ENCODE data around the gene BBS9.

The BBS9 gene

GRCh38 chr7:33627741-33628140 is 498.4 kb downstream of the BBS9 start:
- no peak for DNase-seq

GRCh38 chr7:33628894-33629293 is 499.5 kb downstream of the BBS9 start:
- no peak for DNase-seq

DNA sequence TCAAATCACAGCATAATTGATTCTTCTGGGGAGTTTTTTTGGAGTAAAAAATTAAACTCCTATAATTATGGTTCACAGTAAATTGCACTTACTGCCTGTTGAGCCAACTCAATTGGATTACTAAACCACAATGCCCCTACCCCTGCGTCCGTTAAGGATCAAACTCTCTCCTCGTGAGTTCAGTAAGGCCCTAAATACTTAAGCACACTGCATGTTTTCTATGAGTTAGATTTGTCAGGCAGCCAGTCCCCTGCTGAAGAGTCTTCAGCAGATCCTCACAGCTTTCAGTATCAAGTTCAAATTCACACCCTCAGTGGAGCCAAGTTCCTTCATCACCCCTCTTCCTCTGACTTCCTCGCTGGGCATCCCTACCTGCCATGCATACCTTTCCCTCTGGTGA is 501.0 kb downstream of the BBS9 start:
- DNase-seq = no peak

DNA sequence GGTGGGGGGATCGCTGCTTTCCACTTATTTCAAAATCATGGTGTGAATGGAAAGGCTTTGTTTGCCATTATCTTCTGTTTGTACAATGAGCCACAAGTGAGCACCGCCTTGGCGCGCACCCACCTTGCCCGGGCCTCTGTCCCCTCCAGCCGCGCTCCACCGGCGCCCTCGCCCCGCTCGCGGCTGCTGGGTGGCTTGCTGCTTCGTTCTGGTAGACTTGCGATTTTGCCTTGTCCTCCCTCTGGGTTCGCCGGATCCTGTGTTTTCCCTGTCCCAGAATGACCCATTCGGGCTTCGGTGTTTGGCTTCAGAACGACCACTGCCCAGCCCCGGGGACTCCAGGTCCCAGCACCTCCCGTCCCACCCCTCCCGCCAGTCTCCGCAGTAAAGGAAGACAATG is 503.0 kb downstream of the BBS9 start:
- no peak for DNase-seq

- DNase-seq = no peak
Observed at GRCh38 chr7:33632840-33633525, 503.6 kb downstream of the BBS9 start.

DNA sequence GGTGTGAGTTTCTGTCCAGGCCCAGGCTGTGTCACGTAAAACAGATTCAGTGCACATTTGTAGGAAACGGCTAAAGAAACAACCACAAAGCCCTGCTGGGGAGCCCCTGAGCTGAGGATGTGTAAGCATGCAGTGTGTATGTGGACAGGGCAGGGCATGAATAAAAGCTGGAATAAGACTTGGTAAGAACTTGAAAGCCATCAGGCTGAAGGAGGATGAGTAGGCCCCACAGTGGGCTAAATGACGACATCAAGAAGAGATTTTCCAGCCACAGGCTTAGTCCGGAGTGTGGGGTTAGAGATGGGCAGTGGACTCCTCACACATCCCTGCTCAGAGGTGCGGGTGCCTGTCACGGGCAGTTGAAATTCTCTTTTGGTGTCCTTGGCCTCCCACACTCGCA is 505.2 kb downstream of the BBS9 start:
- DNase-seq = no peak

- DNase-seq = no peak
Observed at GRCh38 chr7:33636359-33636758, 507.0 kb downstream of the BBS9 start.

GRCh38 chr7:33639552-33640197 is 510.3 kb downstream of the BBS9 start:
- DNase-seq = peak; percentile 78

DNA sequence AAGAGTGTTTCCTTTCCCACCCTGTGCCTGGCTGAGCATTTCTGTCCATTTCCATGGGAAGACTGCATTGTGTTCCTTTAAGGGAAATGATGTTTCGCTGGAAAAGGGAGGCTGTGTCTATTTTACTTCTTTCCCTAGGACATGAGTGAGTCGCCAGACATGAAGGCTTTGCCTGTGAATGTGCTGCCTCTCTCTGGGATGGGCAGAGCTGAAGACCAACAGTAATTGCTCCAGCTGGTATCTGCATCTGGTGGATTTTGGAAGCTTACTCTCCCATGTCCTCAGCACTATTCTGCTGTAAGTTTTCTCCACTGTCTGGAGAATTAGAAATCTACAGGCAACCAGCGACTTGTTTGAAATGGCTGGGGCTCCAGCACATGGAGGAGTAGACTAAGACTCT is 511.4 kb downstream of the BBS9 start:
- DNase-seq = peak; percentile 7

DNA sequence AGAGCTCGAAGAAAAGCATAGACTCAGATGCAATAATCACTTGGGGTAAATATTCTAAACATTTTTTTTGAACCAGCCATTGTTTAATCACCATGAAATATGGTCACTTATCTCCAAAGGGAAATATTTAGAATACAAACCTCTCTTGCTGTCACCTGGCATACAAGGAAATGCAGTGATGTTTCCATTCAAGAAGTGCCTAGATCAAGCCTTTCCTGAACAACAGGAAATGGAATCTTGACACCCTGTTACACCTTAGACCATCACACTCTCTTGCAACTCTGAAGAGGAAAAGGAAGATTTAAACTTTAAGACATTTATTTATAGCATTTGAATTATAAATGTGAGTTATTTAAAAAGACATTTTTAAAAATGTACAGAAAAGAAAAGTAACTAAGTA is 512.9 kb downstream of the BBS9 start:
- no peak for DNase-seq

DNA sequence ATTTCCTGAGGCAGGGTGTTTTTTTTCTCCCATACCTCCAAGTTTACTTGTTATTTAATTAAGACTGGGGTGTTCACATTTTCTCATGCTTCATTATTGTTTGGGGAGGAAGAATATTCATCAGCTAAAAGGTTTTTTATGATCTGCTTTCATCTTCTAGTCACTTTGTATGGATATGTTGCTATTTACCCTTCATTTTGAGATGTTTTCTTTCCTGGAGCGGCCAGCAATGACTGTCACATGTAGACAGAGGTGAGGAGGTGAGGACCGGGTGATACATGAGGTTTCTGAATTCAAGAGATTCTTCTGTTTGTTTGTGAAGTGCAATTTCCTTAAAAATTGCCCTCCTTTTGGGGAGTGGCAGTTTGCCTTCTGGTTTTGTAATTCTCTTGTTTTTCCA is 514.2 kb downstream of the BBS9 start:
- no peak for DNase-seq

DNA sequence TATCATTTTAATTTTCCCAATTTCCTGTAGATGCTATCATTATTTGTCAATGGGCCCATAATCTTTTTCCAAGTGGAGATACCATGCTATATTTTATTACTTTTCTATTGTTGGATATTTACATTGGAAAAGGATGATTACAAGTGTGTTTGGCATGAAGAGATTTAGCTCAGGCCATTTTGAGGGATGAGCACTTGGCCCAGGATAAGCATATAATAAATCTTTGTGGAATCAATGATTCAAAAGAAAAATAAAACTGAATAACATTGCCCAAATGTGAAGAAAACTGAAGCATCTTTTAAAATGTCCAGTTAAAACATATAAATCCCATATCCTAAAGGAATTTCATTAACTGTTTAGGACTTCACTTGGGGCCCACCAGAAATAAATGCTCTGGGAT is 515.1 kb downstream of the BBS9 start:
- DNase-seq = no peak

GRCh38 chr7:33645104-33645503 is 515.7 kb downstream of the BBS9 start:
- DNase-seq = no peak

DNA sequence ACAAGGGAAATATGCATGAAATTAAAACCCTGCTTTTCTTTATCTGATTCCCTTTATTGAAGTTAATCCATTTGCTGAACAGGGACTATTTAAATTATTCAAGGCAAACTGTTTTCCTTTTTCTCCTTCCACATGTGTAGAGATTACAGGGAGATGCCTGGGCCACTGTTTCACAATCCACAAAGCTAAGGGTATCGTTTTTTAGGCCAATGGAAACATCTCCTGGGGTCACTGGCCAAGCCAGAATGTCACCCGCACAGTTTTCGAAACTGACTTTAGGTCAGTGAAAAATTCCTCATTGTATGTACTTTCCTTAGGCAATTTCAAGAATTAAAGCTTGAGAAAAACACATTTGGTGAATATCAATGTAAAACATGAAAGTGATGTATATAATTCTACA is 516.8 kb downstream of the BBS9 start:
- DNase-seq = no peak

DNA sequence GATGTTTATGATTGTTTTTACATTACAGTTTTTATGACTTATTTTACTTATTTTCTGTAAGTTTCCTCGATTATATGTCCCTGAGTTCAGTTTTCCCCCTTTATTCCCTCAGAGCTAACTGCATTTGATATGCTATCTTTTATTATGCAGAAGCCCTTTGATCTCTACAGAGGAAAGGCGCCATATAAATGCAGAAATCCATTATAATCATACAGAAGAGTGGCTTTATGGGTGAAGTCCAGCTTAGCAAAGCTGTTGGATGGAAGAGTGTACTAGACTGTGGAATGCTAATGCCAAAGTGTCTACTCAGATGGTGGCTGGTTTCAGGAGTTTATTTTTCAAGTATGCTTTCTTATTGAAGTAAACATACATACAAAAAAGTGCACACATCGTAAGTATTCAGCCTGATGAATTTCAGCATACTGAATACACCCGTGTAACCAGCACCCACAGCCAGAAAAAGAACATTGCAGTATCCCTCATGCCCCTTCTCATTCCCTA is 517.6 kb downstream of the BBS9 start:
- DNase-seq = no peak

GRCh38 chr7:33649476-33650441 is 520.4 kb downstream of the BBS9 start:
- DNase-seq = no peak

DNA sequence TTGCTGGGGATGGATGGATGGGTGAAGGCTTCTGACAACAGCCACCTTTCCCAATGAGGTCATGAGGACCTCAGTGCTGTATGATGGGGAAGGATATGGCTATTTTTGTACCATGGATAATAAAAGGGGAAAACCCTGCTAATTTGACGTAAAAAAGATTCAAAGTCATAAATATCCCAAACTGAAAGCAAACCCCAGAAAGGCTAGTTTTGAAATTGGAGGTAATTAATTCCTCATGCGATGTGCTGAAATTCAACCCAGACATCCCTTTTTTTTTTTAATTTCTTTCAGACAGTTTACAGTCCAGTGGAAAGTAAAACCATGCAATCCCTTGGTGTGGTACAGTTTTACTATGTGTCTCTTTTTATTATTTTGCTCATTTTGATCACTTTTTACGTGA is 521.5 kb downstream of the BBS9 start:
- DNase-seq = no peak

- DNase-seq = peak; percentile 50
Observed at GRCh38 chr7:33651998-33652515, 522.7 kb downstream of the BBS9 start.

DNA sequence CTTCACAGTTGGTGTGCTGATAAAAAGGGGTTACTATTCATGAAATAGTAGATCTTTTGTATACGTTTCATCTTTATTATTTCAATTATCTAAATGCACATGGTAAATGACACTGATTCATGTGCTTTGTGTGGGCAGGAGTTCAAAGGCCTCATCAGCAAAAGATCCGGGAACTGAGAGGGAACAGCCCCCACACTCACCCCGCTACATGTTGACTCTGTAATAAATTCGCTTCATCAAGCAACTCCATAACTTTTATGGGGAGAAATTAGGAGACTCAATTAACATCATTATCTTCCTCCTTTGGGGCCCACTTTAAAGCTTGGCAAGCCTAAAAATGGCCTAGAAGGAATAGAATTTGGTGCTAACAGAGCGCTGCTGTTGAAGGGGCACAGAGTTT is 525.3 kb downstream of the BBS9 start:
- no peak for DNase-seq
